AG04449 (cell line): ENCODE results near the gene KRTAP10-7.
"Not testable (repeated sequence)": the region's sequence is repeated elsewhere in the genome, so short reads cannot be mapped to it uniquely, and the experiment has no call there.

Source experiments
- CTCF ChIA-PET: fragments of 350-600 bp; formaldehyde crosslinking; extraction: SDS; loops from one replicate; lab custom pipeline; 2021; ENCODE audit warnings: antibody characterized with exemption; lab: Yijun Ruan, JAX
- POLR2A ChIA-PET: fragments of 400-600, 350-600 bp; formaldehyde crosslinking; extraction: SDS; loops from one replicate; lab custom pipeline; 2020; ENCODE audit warnings: antibody characterized with exemption, inconsistent platforms; lab: Yijun Ruan, JAX
- DNase-seq: peaks from one replicate; pipeline ENCODE4 v3.0.0-alpha.2; 2010; ENCODE audit warnings: low read depth, low spot score
- H3K4me3 ChIP-seq: 2 replicates; pipeline ENCODE4 v1.5.1; 2011; ENCODE audit warnings: low read depth, mild to moderate bottlenecking, control low read depth, low read length
- CTCF ChIP-seq: IDR thresholded peaks from one replicate; pipeline ENCODE4 v1.5.1; 2011; ENCODE audit warnings: mild to moderate bottlenecking, moderate library complexity, low read length, control low read depth, inconsistent platforms; ENCODE audit not compliant: insufficient read depth; ENCODE audit errors: missing control alignments

KRTAP10-7 gene

GRCh38 chr21:44576025-44576420, 24.4 kb upstream of the KRTAP10-7 start:
- ChIA-PET POLR2A (no interaction called here), CTCF (no interaction called here)
- no peak for DNase-seq
- H3K4me3 ChIP-seq: no peak overlapping the region
- no peak for TF ChIP-seq CTCF

GRCh38 chr21:44578371-44579055, 21.9 kb upstream of the KRTAP10-7 start:
- no peak for TF ChIP-seq CTCF
- ChIA-PET CTCF (no interaction called here), POLR2A (no interaction called here)
- no peak for DNase-seq
- no peak overlapping the region for H3K4me3 ChIP-seq

GRCh38 chr21:44579056-44579832, 21.2 kb upstream of the KRTAP10-7 start:
- CTCF ChIA-PET: no interaction called here
- POLR2A ChIA-PET: no interaction called here
- H3K4me3 ChIP-seq: no peak overlapping the region
- no peak for TF ChIP-seq CTCF
- DNase-seq: no peak

- ChIA-PET POLR2A (no interaction called here), CTCF (no interaction called here)
- no peak for TF ChIP-seq CTCF
- no peak overlapping the region for H3K4me3 ChIP-seq
- DNase-seq: no peak
These were observed 20.6 kb upstream of the KRTAP10-7 start for GRCh38 chr21:44579833-44580144.

- CTCF ChIA-PET, H3K4me3 ChIP-seq, DNase-seq, POLR2A ChIA-PET: not testable (repeated sequence)
These were observed 20.1 kb upstream of the KRTAP10-7 start, which contains the start of gene KRTAP10-5 for GRCh38 chr21:44580231-44580821. TSS of gene KRTAP10-5 (minus strand) at chr21:44580604. CDS start at chr21:44580578, 26 bp downstream.

- TF ChIP-seq CTCF: no peak
- no peak for DNase-seq
- POLR2A ChIA-PET: no interaction called here
- CTCF ChIA-PET: interaction anchor here (0.8 kb wide), 1 partner anchor 39 kb away, joined by 3 read pairs; no protein-coding TSS in a partner anchor
- H3K4me3 ChIP-seq: no peak overlapping the region
These were observed 19.2 kb upstream of the KRTAP10-7 start for GRCh38 chr21:44581158-44581557.
